Measurements from ENCODE around the gene COL15A1. TPM values are rescaled to one million over a fixed set of nuclear protein-coding genes. Genes with fewer than 3 reads are reported as not detected.

The COL15A1 gene
- total RNA-seq, 1 experiment from 2014 or later: 0.04 TPM

GRCh38 chr9:98944057-98944733 is 488 bp downstream of the COL15A1 start:
- no peaks in the 10 kb centered on the region for H3K9me3 ChIP-seq (ENCODE audit: low read depth, low read length, poor library complexity, severe bottlenecking)
- H3K4me1 ChIP-seq (ENCODE audit: insufficient read depth, low read length, poor library complexity, severe bottlenecking): no peaks in the 10 kb centered on the region
- no peaks in the 10 kb centered on the region for H3K36me3 ChIP-seq (ENCODE audit: insufficient read depth, low read length, poor library complexity, severe bottlenecking)
- H3K4me3 ChIP-seq (ENCODE audit: low read depth, low read length, poor library complexity, severe bottlenecking): peak overlapping the region; percentile 26
- H3K27ac ChIP-seq (ENCODE audit: low read depth, low read length, poor library complexity, severe bottlenecking): no peak overlapping the region
- no TSS peak for BruUV-seq (replicated peaks)
- TF ChIP-seq EZH2 (IDR thresholded peaks at IDR 0.05; ENCODE audit: borderline replicate concordance, low read depth, low read length, poor library complexity, severe bottlenecking): peak; percentile 93
- no peak for TF ChIP-seq CTCF (conservative IDR thresholded peaks at IDR 0.05; ENCODE audit: low read depth, low read length)
- DNase-seq (ENCODE audit: low spot score): no peak
- ChIA-PET CTCF (no interaction called here), POLR2A (ENCODE audit: low non-redundant PET) (no interaction called here)
- intact Hi-C loops (cut with micrococcal nuclease; ENCODE audit: unreplicated experiment): no loop called here
- peaks cover 77% of the 10 kb centered on the region for H3K27me3 ChIP-seq (replicated peaks; ENCODE audit: insufficient read depth, low read depth, low read length, poor library complexity)

DNA sequence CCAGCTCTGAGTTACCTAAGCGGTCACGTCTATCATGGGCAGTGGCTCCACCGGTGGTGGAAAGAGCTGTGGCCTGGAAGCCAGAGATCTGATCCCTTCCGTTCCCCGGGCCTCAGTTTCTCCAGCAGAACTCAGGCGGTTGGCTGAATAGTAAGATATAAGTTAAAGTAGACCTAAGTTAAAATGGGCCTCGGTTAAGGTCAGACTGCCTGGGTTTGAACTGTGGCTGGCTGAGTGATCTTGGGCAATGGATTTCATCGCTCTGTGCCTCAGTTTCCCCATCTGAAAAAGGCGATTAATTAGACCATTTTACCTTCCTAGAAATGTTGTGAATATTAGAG is 997 bp downstream of the COL15A1 start:
- intact Hi-C loops (cut with micrococcal nuclease; ENCODE audit: unreplicated experiment): no loop called here
- no peak for DNase-seq (ENCODE audit: low spot score)
- TF ChIP-seq EZH2 (IDR thresholded peaks at IDR 0.05; ENCODE audit: borderline replicate concordance, low read depth, low read length, poor library complexity, severe bottlenecking): no peak
- no peak for TF ChIP-seq CTCF (conservative IDR thresholded peaks at IDR 0.05; ENCODE audit: low read depth, low read length)
- POLR2A ChIA-PET (ENCODE audit: low non-redundant PET): no interaction called here
- CTCF ChIA-PET: no interaction called here
- BruUV-seq (replicated peaks): no TSS peak
- Histone ChIP-seq H3K27me3 (replicated peaks; ENCODE audit: insufficient read depth, low read depth, low read length, poor library complexity) (peaks cover 74% of the 10 kb centered on the region), H3K9me3 (ENCODE audit: low read depth, low read length, poor library complexity, severe bottlenecking) (no peaks in the 10 kb centered on the region), H3K36me3 (ENCODE audit: insufficient read depth, low read length, poor library complexity, severe bottlenecking) (no peaks in the 10 kb centered on the region), H3K27ac (ENCODE audit: low read depth, low read length, poor library complexity, severe bottlenecking) (no peak overlapping the region), H3K4me3 (ENCODE audit: low read depth, low read length, poor library complexity, severe bottlenecking) (no peak overlapping the region), H3K4me1 (ENCODE audit: insufficient read depth, low read length, poor library complexity, severe bottlenecking) (no peaks in the 10 kb centered on the region)

DNA sequence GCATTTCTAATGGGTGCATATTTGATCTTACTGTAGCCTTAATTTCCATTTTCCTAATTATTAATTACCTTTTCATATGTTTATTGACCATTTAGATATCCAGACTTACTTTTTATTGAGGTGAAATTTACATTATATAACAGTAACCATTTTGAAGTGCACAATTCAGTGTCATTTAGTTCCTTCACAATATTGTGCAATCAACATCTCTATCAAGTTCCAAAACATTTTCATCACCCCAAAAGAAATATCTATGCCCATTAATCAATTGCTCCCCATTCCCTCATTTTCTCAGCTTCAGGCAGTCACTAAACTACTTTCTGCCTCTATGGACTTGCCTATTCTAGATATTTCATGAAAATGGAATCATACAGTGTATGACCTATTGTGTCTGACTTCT is 5.9 kb downstream of the COL15A1 start:
- ChIA-PET CTCF (no interaction called here), POLR2A (ENCODE audit: low non-redundant PET) (no interaction called here)
- BruUV-seq (replicated peaks): no TSS peak
- intact Hi-C loops (cut with micrococcal nuclease; ENCODE audit: unreplicated experiment): no loop called here
- H3K9me3 ChIP-seq (ENCODE audit: low read depth, low read length, poor library complexity, severe bottlenecking): no peaks in the 10 kb centered on the region
- no peaks in the 10 kb centered on the region for H3K36me3 ChIP-seq (ENCODE audit: insufficient read depth, low read length, poor library complexity, severe bottlenecking)
- TF ChIP-seq CTCF (conservative IDR thresholded peaks at IDR 0.05; ENCODE audit: low read depth, low read length) (no peak), EZH2 (IDR thresholded peaks at IDR 0.05; ENCODE audit: borderline replicate concordance, low read depth, low read length, poor library complexity, severe bottlenecking) (no peak)
- no peak for DNase-seq (ENCODE audit: low spot score)
- no peak overlapping the region for H3K27ac ChIP-seq (ENCODE audit: low read depth, low read length, poor library complexity, severe bottlenecking)
- no peak overlapping the region for H3K4me3 ChIP-seq (ENCODE audit: low read depth, low read length, poor library complexity, severe bottlenecking)
- no peaks in the 10 kb centered on the region for H3K4me1 ChIP-seq (ENCODE audit: insufficient read depth, low read length, poor library complexity, severe bottlenecking)
- H3K27me3 ChIP-seq (replicated peaks; ENCODE audit: insufficient read depth, low read depth, low read length, poor library complexity): peaks cover 27% of the 10 kb centered on the region

Data from A673 (cell line).